ENCODE data around the gene CDAN1. TPM values are rescaled to one million over a fixed set of nuclear protein-coding genes. Genes with fewer than 3 reads are reported as not detected.

CDAN1 gene
- total RNA-seq, 1 experiment from 2014 or later = 10.9 TPM

Other genes with a start within 250 kb of the CDAN1 start
- gene ZNF106, start 246.0 kb downstream of the CDAN1 start, total RNA-seq (2014; rRNA removed; shearing (Covaris generic)) = 23.6 and 25.8 TPM in 2 replicates
- 48.3 and 53.4 TPM in 2 replicates for gene SNAP23, start 241.5 kb downstream of the CDAN1 start, total RNA-seq (2014; rRNA removed; shearing (Covaris generic))
- 7.5 and 8.0 TPM in 2 replicates for gene LRRC57, start 188.3 kb downstream of the CDAN1 start, total RNA-seq (2014; rRNA removed; shearing (Covaris generic))
- 43.4 and 50.6 TPM in 2 replicates for gene HAUS2, start 188.3 kb downstream of the CDAN1 start, total RNA-seq (2014; rRNA removed; shearing (Covaris generic))
- gene STARD9, start 161.5 kb downstream of the CDAN1 start, total RNA-seq (2014; rRNA removed; shearing (Covaris generic)) = 2.2 TPM in 2 replicates
- 3.1 and 3.7 TPM in 2 replicates for gene TTBK2, start 183.7 kb upstream of the CDAN1 start, total RNA-seq (2014; rRNA removed; shearing (Covaris generic))